22Rv1 (cell line): Measurements from ENCODE around the gene GYS2.

Experiments
- CTCF ChIP-seq: fragments of 450-650 bp; IDR thresholded peaks from 2 replicates; pipeline ENCODE4 v1.5.1; 2017; ENCODE audit warnings: mild to moderate bottlenecking
- ZFX ChIP-seq: fragments of 450-650 bp; IDR thresholded peaks from 2 replicates; pipeline ENCODE4 v1.6.1; 2017; ENCODE audit warnings: antibody characterized with exemption, borderline replicate concordance

GRCh38 chr12:21583587-21583986 lies 21.1 kb downstream of the GYS2 start:
- TF ChIP-seq CTCF (no peak), ZFX (no peak)
